Endothelial cell of hepatic sinusoid (primary cell): ENCODE measurements around the gene PET100.

Experiments used
- in situ Hi-C: cut with HindIII; loops from 2 replicates; pipeline ENCODE4 v1.10.0; 2017; ENCODE audit warnings: low sequenced_read_pairs

PET100 gene

DNA sequence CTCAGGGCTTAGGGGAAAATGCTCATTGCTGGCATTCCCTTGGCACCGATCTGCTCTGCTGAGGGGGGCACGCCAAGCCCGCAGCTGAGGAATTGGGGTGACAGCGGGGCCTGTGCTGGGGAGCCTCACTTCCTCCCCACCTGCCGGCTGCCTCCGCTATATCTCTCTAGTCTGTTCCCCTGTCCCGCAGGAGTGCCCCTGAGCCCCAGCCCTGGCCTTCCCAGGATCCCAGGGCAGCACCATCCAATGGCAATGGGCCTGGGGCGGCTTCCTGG is 16.8 kb downstream of the PET100 start:
- in situ Hi-C loops: no loop called here

DNA sequence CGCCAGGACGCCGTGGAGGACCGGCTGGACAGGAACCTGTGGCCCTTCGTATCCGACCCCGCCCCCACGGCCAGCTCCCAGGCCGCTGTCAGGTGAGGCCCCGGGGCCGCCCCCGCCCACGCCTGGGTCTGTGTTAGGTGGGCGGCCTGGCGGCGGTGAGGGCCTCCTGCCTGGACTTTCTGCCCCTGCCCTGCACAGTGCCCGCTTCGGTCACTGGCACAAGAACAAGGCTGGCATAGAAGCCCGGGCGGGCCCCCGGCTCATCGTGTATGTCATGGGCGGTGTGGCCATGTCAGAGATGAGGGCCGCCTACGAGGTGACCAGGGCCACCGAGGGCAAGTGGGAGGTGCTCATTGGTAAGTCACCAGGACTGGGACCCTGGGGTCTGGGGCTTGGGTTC is 17.6 kb downstream of the PET100 start:
- in situ Hi-C loops: no loop called here

DNA sequence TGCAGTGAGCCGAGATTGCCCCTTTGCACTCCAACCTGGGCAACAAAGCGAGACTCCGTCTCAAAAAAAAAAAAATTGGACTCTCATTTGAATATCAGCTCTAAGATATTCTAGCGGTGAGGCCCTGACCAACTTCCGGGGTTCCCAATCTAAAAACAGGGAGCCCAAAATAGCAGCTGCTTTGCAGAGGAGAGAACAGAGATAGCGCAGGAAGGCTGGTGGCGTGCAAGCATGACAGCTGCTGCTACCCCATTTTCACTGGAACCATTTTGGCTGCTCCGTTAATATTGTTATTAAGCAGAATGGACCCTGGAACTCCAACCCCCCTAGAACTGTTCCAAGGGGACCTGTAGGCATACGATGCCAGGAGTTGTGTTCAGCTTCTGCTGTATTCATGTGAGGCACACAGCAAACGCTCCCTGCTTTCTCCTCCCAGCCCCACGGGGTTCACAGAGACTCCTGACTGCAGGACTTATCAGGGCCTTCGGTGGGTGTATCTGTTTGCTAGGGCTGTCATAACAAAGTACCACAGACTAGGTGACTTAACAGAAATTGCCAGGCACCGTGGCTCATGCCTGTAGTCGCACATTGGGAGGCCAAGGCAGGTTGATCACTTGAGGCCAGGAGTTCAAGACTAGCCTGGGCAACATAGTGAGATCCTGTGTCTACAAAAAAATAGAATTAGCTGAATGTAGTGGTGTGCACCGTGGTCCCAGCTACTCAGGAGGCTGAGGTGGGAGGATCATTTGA is 18.8 kb downstream of the PET100 start:
- in situ Hi-C loops: no loop called here

DNA sequence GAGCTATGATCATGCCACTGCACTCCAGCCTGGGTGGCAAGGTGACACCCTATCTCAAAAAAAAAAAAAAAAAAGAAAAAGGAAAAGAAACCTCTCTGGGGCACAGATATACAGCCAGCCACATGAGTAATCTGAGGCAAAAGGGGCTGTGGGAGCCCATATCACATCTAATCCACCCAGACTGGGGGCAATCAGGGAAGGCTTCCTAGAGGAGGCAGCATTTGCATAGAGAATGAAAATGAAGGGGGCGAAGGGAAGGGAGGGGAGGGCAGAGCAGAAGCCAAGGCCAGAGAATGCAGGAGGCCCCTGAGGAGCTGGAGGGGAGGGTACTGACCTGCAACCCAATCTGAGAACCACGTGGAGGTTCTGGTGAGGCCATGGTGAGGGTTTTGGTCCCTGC is 20.6 kb downstream of the PET100 start:
- in situ Hi-C loops: no loop called here

DNA sequence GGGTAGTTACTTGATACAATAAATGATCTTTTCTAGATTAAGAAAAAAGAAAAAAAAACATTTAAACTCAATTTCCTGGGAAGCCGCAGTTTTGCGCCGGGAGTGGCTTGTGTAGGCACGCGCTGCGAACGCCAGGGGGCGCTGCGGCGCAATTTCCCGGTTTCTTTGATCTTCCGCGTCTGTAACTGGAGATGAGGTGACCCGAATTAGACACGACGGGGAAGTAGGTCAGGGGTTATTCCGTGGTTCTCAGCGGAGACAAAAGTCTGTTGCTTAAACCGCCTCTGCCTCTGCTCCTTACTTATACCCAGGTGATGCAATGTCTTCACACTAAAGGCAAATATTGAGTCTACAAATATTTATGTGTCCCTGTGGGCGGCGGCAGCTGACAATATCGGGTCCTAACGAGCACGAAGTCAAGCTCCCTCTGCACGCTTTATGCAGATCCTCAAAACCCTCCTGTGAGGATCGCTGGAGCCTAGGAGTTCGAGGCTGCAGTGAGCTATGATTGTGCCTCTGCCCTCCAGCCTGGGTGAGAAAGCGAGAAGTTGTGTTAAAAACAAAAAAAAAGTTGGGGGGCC is 22.6 kb downstream of the PET100 start:
- in situ Hi-C loops: no loop called here

DNA sequence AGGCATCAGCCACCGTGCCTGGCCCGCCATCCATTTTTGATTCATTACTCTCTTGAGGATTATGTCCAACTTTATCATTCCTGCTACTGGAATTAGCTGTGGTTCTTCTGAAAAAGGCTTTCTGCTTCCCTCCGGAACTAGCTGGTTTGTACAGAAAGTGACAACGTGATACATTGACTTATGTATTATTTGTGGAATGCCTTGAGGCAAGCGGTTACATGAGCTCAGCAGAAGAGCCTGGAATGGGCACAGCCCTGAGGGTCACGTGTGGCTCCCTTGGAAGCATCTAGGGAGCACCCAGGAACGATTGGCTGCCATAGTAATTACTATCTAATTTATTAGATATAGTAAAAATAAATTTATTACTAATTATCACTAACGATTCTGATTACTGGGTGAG is 24.8 kb downstream of the PET100 start:
- in situ Hi-C loops: no loop called here

DNA sequence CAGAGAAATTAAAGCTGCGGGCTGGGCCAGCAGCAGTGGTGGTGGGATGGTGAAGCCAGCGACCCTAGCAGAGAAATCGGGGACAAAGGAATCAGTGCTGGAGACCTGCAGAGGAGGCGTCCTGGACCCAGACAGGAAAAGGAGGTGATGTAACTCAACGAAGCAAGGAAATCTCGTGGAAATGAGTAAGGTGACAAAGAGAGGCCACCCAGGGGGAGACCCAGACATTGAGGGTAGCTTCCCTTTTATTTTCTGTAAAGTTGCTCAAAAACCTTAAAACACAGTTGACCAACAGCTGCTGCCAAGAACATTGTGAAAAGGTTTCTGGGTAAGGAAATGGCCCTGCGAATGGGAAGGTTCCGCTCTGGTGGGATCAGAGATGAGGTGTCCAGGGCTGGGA is 26.0 kb downstream of the PET100 start:
- in situ Hi-C loops: no loop called here

DNA sequence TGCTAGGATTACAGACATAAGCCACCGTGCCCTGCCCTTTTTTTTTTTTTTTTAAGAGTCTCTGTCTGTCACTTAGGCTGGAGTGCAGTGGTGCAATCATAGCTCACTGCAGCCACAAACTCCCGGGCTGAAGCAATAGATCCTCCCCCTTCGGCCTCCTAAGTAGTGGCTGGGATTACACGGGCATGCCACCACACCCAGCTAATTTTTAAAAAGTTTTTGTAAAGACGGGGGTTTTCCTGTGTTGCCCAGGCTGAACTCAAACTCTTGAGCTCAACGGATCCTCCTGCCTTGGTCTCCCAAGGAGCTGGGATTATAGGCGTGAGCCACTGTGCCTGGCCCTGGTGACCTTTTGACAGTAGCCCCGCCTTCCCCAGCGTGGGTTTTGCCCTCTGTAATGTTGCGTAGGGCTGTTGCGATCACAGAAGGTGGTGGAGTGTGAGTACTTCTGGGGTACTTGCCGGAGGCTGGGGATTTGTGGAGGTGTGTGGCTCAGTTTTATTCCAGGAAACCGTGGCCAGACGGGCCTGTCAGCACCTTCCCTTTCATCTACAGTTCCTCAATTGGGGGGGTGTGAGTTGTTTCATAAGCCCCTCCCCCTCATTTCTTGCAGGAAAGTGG is 27.6 kb downstream of the PET100 start:
- in situ Hi-C loops: no loop called here

DNA sequence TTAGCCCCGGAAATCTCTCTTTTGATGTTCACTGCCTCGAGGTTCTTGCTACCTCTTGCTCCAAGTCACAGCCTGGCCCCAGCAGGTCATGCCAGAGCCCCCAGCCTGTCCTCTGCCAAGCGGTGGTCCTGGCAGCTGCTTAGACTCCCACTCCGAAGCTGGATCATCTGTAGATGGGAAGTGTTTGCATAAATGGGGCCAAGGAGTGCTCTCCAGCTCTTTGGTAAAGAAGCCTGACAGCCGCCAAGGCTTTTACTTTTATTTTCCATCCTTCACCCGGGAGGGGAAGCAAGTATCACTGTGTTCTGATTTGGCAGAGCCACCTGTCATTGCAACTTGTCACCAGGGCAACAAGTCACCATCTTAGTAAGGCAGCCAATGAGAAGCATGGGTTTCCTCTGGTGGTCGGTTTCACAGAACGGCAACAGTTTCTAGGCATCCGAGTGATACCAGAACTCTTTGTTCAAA is 28.7 kb downstream of the PET100 start:
- in situ Hi-C loops: no loop called here

DNA sequence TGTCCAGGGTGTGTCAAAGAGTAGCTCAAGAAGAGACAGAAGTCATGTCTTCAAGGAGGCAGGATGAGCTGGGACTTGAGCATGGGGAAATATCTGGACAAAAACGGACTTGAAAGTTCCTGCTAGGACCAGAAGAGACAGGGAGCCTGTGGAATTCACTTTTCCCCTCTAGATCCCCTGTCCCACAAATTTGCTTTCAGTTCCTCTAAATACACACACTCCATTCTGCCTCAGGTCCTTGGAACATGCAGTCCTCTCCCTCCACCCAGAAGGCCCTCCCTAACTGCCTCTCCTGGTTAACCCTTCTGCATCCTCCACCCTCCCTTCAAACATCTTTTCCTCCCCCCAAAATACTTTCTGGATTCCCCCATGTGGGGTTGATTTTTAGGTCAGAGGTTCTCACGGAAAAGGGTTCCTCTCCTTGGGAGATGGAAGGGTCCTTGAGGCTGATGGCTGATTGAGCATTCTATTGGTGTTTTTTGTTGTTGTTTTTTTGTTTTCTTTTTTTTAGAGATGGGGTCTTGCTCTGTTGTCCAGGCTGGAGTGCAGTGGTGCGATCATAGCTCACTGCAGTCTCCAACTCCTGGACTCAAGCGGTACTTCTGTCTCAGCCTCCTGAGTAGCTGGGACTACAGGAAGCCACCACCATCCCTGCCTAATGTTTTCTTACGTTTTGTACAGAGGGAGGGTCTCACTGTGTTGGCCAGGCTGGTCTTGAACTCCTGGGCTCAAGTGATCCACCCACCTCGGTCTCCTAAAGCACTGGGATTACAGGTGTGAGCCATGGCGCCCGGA is 32.3 kb downstream of the PET100 start:
- in situ Hi-C loops: no loop called here

DNA sequence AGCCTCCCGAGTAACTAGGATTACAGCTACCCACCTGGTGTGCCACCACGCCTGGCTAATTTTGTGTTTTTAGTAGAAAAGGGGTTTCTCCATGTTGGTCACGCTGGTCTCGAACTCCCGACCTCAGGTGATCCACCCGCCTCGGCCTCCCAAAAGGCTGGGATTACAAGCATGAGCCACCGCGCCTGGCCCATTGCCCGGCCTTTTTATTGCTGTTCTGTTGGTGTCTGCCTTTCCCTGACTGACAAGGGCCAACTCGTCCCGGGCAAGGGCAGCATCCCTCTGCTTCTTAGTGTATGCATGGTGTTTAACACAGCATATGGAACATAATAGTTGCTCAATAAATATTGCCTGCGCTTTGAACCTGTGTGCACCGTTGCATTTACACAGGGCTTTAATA is 33.1 kb downstream of the PET100 start:
- in situ Hi-C loops: no loop called here

DNA sequence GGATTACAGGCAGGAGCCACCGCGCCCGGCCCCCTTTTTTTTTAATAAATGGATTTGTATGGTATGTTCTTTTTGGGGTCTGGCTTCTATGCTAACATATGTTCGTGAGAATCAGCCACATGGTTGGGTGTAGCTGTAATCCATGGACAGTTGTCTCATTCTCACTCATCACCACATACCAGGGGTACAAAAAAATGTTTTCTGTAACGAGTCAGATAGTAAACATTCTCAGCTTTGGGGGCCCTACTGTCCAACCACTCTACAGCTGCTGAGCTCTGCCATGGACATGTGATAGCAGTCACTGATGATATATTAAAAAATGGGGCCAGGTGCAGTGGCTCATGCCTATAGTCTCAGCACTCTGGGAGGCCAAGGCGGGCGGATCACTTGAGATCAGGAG is 34.1 kb downstream of the PET100 start:
- in situ Hi-C loops: no loop called here

DNA sequence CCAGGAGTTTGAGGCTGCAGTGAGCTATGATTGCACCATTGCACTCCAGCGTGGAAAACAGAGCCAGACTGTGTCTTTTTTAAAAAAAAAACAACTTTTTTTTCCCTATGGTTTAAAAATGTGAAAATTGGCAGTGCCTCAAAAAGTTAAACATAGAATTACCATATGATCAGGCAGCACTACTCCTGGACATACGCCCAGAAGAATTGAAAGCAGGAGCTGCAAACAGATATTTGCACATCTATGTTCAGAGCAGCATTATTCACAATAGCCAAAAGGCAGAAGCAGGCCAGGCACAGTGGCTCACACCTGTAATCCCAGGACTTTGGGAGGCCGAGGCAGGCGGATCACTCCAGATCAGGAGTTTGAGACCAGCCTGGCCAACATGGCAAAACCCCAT is 35.5 kb downstream of the PET100 start:
- in situ Hi-C loops: no loop called here

DNA sequence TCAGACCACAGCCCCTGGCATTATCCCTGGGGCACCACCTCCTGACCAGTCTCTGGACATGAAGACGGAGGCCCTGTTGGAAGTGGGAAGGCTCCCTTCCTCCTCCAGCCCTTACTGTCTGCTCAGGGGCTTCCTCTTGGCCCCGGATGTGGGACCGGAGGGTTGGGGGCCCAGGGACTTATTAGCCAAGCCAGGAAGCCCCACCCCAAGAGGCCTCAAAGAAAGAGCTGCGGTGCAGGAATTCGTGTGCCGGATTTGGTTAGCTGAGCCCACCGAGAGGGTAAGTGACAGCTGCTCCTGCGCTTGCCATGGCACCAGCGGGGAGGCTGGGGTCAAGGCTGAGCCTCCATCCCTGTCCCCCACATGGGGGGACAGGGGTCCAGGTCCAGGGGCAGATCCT is 39.2 kb downstream of the PET100 start, which contains the start of gene RETN:
TSS of gene RETN (plus strand) at position 208 of the 400 bp plus-strand sequence. CDS start 278 bp downstream, outside the sequence.
- in situ Hi-C loops: no loop called here

DNA sequence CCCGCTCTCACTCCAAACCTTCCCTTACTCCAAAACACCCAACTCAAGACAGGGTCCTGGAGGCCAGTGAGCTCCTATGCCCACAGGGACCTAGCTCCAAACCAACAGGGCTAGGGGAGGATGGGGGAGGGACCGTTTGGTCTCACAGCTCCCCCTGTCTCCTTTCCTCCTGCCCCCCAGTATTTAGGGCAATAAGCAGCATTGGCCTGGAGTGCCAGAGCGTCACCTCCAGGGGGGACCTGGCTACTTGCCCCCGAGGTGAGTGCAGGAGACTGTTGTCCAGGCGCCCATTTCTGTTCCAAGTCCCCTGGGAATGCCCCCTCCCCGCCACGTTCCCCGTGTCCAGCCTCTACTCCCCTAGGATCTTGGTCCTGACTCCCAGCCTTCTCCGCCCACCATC is 40.0 kb downstream of the PET100 start:
- in situ Hi-C loops: no loop called here

DNA sequence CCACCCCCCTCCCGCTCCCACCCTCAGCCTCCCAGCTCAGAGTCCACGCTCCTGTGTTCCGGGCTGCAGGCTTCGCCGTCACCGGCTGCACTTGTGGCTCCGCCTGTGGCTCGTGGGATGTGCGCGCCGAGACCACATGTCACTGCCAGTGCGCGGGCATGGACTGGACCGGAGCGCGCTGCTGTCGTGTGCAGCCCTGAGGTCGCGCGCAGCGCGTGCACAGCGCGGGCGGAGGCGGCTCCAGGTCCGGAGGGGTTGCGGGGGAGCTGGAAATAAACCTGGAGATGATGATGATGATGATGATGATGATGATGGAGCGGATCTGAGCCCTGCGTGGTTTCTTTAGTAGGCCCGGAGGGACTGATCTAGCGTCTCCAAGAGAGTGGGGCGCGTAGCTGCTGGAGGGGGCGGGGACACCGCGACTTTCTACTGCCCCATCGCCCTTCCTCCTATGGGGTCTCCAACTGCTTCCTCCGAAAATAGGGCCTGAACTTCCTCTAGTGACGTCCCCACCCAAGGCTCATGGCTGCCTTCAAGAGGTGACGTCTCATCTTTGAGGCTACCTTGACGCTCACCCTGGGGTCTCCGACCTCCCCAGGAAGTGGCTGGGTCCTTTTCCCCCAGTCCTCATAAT is 40.7 kb downstream of the PET100 start:
- in situ Hi-C loops: no loop called here

DNA sequence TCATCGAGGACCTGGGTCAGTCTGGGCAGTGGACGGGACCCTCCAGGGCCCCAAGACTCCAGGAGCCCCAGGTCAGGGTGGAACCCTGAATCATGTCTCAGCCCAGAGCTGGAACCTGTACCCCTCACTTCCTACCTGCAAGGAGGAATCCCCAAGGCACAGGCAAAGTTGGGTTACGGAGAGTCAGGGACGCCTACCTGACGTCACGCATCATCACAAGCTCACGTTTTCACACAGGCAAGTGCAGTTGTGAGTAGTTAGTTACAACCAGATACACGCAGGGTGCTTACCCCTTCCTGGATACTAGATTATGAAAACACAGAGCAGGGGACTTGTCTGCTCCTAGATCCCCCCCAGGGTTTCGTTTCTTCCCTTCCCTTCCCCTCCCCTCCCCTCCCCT is 41.2 kb downstream of the PET100 start:
- in situ Hi-C loops: no loop called here

DNA sequence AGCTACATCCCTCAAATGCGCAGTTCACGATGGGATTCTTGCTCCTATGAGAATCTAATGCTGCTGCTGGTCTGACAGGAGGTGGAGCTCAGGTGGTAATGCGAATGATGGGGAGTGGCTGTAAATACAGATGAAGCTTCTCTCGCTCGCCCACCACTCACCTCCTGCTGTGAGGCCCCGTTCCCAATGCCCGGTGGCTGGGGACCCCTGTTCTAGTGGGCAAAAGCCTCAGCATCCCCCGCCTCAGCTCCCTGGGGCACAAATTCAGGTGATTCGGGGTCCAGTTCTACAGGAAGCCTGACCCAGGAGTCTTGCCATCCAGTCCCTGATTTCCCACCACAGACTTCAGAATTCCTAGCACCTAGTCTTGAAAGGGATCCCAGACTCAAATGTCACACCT is 42.9 kb downstream of the PET100 start:
- in situ Hi-C loops: no loop called here

DNA sequence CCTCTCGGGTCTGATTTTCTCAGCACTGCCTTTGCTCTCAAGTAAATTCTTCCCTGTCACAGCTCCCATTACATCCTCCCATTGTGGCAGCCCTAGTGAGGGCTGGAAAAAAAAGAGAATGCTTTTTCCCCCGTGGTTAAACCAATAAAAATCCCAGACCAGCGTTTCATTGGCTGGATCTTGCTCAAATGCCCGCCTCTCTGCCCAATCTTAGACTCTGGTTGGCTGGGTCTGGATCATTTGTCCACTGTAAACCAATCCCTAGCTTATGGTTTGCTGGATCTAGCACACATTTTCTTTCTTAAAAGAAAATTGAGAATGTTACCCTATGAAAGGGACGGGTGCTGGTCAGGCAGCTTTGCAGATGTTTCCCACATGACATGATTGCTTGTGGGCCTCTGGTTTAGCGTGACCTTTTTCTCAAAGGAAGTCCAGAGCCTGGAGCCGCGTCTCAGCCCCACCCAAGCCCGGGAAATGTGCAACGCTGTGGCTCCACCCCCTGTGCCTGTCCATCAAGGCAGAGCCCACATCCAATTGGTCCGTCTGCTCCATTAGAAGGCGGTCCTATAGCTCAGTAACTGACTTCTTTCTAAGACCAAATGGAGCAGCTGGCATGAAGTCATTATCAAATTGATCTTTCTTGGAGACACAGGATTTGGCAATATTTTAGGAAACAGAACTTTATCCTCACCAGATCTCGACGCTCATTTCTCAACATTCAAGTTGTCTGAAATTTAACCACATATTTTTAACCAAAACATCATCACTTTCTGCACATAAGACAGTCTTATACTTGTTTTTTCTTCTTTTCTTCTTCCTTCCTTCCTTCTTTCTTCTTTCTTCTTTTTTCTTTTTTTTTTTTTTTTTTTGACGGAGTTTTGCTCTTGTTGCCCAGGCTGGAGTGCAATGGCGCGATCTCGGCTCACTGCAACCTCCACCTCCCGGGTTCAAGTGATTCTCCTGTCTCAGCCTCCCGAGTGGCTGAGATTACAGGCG is 44.7 kb downstream of the PET100 start:
- in situ Hi-C loops: no loop called here

DNA sequence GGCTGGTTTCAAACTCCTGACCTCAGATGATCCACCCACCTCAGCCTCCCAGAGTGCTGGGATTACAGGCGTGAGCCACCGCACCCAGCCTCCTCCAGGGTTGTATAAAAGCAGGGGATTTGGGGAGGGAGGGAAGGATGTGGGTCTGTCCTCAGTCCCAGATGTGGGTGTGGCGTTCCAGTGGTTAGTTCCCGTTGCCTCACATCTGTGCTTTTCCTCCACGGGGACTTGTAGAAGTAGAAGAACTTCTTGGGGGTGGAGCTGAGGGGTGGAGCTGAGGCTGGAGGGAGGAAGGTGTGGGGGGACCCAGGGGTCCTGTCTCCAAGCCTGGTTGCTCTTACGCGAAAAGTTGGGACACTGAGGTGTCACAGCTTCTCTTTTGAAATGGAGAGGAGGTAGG is 46.8 kb downstream of the PET100 start:
- in situ Hi-C loops: no loop called here
